Adrenal gland (tissue), 12 donors: ENCODE data around the gene PLEKHA6. TPM values are rescaled to one million over a fixed set of nuclear protein-coding genes. Genes with fewer than 3 reads are reported as not detected.
A peak's percentile ranks its signal among the peaks of the same experiment; 100 is the strongest.

Experiments used
- DNase-seq, 7 donors: peaks; one replicate each; pipeline ENCODE4 v3.0.0-alpha.2; 2019 to 2020
- H3K27ac ChIP-seq, 5 donors: fragments of 200-600 bp; sonication (generic) in 4 of 5; 1 replicate in 3 of 5; 2 replicates in 2 of 5; pipeline versions ENCODE4 v1.5.1 to v1.8.0; 2016 to 2020; ENCODE audit warnings: mild to moderate bottlenecking in 1 of 5
- H3K27me3 ChIP-seq: fragments of 200-600 bp; 2 replicates; pipeline ENCODE4 v1.8.0; 2021
- H3K36me3 ChIP-seq, 2 donors: fragments of 200-600 bp; replicated peaks in 1 of 2; 1 replicate in 1 of 2; 2 replicates in 1 of 2; pipeline versions ENCODE4 v1.5.1 to v1.8.0; 2018 to 2022
- H3K4me1 ChIP-seq, 2 donors: fragments of 200-600 bp; replicated peaks in 1 of 2; 1 replicate in 1 of 2; 2 replicates in 1 of 2; pipeline versions ENCODE4 v1.5.1 to v1.8.0; 2018 to 2021
- H3K4me3 ChIP-seq, 4 donors: fragments of 200-600 bp; sonication (generic) in 3 of 4; one replicate each; pipeline ENCODE4 v1.5.1; 2016 to 2018
- H3K9me3 ChIP-seq, 3 donors: fragments of 200-600 bp; sonication (generic) in 1 of 3; replicated peaks in 1 of 3; 1 replicate in 2 of 3; 2 replicates in 1 of 3; pipeline versions ENCODE4 v1.5.1 to v1.8.0; 2016 to 2021
- CTCF ChIP-seq, 6 experiments: fragments of 450-650 bp in 4 of 6; fragments of 200-600 bp in 2 of 6; sonication (generic) in 1 of 6; IDR thresholded peaks; 1 replicate in 5 of 6; 2 replicates in 1 of 6; pipeline versions ENCODE4 v1.5.1 to v1.8.0; 2016 to 2021; ENCODE audit warnings: antibody characterized with exemption in 6 of 6, mild to moderate bottlenecking in 2 of 6, moderate library complexity in 1 of 6
- POLR2A ChIP-seq, 2 donors: fragments of 450-650 bp; IDR thresholded peaks; one replicate each; pipeline ENCODE4 v1.6.1; 2017; ENCODE audit warnings: antibody characterized with exemption in 2 of 2, mild to moderate bottlenecking in 2 of 2, moderate library complexity in 1 of 2
- WGBS, 4 donors: extraction: QIAGEN DNeasy Blood & Tissue Kit in 2 of 4; methylation state at CpG; one replicate each; pipeline versions ENCODE4 v1.1.5 to v1.1.7; 2013 to 2017; 5-methylcytosine and 5-hydroxymethylcytosine counted together
- intact Hi-C, 2 donors: fragments of 100-400 bp; cut with DNase I; formaldehyde crosslinking; loops; one replicate each; pipeline versions ENCODE4 v1.14.1 to v1.15.0; 2022 to 2023
- polyA plus RNA-seq, 3 donors: library from polyadenylated mRNA; stranded (reverse); fragments of 200-250 nt in 2 of 3; fragments of 350-450 nt in 1 of 3; fragmentation: Illumina TruSeq in 1 of 3; extraction: RNeasy Lipid Tissue Mini Kit (QIAGEN cat#74804) in 1 of 3; gene quantifications; one replicate each; pipeline ENCODE4 v1.2.3, GENCODE V29; 2013 to 2014
- total RNA-seq, 9 donors: library from RNA; depleted of rRNA in 4 of 9; stranded (reverse); fragments of >200 nt in 4 of 9; fragments of 120-200 nt in 1 of 9; fragmentation: NEBNext Ultra II Directional in 1 of 9; extraction: Animal tissue kit (Norgen Biotek cat#: 25700) in 1 of 9; gene quantifications; one replicate each; pipeline versions ENCODE4 v1.1.0 to v1.2.4, GENCODE V29; 2013 to 2023
- donor health status: healthy with polysubstance abuse.
- donor health status: Bipolar disorder and iron deficiency.
- donor health status: DM: yes; HTN: yes; CAD: no.
- donor health status: DM: no; HTN: no; CAD: no.
- donor health status: DM: no; HTN: no; CAD: no.
- donor health status: DM: yes; HTN: yes; CAD: no.

The PLEKHA6 gene
- total and polyA plus RNA-seq, 12 donors, result 2.2 to 13.8 (median 5.1) TPM

DNA sequence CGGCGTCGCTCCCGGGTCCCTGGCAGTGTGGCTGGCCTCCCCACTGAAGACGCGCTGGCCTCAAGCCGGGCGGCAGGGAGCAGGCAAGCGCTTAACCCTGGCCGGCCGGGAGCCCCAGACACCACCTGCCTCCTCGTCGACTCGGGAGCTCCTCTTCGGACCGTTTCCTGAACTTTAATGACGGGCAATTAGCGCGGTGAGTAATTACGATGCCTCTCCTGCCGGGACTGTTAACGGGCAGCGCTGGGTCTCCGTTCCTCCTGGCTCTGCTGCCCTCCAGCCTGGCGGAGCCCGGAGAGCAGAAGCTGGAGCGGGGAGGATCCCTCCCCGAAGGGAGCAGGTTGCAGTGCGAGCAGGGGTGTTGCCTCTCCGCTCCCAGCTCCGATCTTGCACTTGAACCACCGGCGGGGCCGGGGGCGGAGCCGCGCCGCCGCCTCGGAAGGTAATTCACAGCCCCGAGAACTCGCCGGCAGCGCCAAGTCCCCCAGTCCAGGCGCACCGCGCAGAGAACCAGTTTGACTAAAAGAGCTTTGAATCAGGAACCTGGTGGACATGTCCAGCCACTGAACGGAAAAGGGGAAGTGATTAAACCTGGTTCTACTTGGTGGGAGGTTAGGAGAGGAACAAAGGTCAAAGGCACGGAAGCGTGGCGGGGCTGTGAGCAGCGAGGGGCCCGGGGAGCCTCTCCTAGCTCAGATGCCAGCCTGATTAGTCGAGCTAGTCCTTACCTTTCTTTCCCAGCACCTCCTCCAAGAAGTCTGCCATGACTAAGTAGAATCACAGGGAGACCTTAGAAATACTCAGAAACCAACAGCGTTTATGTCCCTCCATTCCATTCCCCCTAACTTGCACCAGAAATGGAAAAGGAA is 18.3 kb upstream of the PLEKHA6 start:
- H3K27me3 ChIP-seq, result no peaks in the 10 kb centered on the region
- TF ChIP-seq CTCF (IDR thresholded peaks at IDR 0.05) (peak in 2 of 6 experiments; percentile 2 to 17), POLR2A (IDR thresholded peaks at IDR 0.05) (no peak)
- WGBS, 4 donors, result 2 to 6% (median 2%) methylated on average over 18 to 55 of the region's 55 CpGs
- intact Hi-C loops, result no loop called here
- peak overlapping the region in 2 of 4 donors; percentile 45 to 56 for H3K4me3 ChIP-seq
- H3K27ac ChIP-seq, result no peak overlapping the region
- H3K4me1 ChIP-seq, result peaks cover 11 to 12% of the 10 kb centered on the region in 2 donors
- no peaks in the 10 kb centered on the region for H3K9me3 ChIP-seq
- H3K36me3 ChIP-seq, result no peaks in the 10 kb centered on the region
- DNase-seq, result peak in 3 of 7 donors; percentile 33 to 39 (median 35)

DNA sequence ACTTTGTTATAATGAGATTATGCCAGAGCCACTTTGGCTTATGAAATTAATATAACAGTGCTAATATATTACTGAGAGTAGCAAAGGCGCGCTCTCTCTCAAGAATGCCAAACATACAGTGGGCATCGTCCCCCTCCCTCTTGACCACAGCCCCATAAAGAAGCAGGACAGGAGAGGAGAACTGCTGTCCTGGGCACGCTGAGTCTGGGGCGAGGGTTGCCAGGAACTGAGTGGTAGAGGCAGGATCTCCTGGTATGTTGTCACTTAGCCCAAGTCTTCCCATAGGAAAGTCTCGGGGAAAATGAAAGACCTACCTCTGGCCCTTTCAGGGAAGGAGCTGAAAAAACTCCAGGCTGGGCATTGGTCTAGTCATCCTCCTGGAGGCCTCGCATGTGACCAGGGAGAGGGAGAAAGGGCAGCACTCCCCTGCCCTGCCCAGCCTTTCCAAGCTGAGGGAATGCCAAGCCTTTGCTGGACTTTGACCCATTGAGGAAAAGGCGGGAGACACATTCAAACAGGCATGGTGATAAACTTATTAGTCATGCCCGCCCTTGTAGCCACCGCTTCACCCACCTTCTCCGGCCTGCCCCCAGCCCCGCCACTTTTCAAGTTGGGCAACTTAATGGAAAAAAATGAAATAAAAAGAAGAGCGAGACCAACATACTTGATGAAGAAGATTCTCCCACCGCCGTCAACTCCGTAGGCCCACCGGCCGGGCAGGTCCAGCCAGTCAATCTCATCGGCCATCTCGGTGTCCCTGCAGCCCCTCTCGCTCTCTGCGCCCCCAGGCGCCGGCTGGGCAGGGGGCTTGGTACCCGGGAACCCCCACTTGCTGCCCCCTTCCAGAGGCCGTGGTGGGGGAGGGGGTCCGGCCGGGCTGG is 17.4 kb upstream of the PLEKHA6 start:
- no peaks in the 10 kb centered on the region for H3K27me3 ChIP-seq
- no peak for DNase-seq
- intact Hi-C loops, result no loop called here
- peak overlapping the region in 1 of 4 donors; percentile 56 for H3K4me3 ChIP-seq
- H3K4me1 ChIP-seq, result peaks cover 11 to 12% of the 10 kb centered on the region in 2 donors
- no peak for TF ChIP-seq CTCF (IDR thresholded peaks at IDR 0.05)
- no peak for TF ChIP-seq POLR2A (IDR thresholded peaks at IDR 0.05)
- no peaks in the 10 kb centered on the region for H3K36me3 ChIP-seq
- no peaks in the 10 kb centered on the region for H3K9me3 ChIP-seq
- 59 to 72% (median 62%) methylated on average over 22 to 28 of the region's 28 CpGs for WGBS, 4 donors
- no peak overlapping the region for H3K27ac ChIP-seq

GRCh38 chr1:204376465-204376864 is 16.7 kb upstream of the PLEKHA6 start:
- peaks cover 11 to 12% of the 10 kb centered on the region in 2 donors for H3K4me1 ChIP-seq
- H3K27ac ChIP-seq, result no peak overlapping the region
- no peaks in the 10 kb centered on the region for H3K36me3 ChIP-seq
- no peak overlapping the region for H3K4me3 ChIP-seq
- H3K9me3 ChIP-seq, result no peaks in the 10 kb centered on the region
- WGBS, 4 donors, result 73 to 81% (median 79%) methylated on average over 6 of the region's 6 CpGs
- intact Hi-C loops, result no loop called here
- TF ChIP-seq CTCF (IDR thresholded peaks at IDR 0.05) (no peak), POLR2A (IDR thresholded peaks at IDR 0.05) (no peak)
- H3K27me3 ChIP-seq, result no peaks in the 10 kb centered on the region
- DNase-seq, result no peak

DNA sequence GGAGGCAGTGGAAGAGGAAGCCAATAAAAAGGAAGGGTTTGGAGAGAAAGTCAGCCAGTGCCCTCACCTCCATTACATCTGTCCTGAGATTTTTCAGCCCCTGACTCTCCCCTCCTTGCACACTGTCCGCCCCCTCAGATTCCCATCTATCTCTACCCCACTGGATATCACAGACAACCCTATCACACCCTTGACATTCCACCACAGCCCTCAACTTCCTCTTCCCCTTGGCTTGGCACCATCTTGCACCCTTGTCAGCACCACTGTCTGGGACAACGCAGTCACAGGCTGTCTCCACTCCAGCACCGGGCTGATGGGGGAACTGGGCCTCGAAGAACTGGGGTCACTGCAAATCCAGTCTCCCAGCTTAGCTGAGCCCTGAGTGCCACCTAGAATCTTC is 14.2 kb upstream of the PLEKHA6 start:
- no peak for DNase-seq
- Histone ChIP-seq H3K4me3 (no peak overlapping the region), H3K27ac (no peak overlapping the region), H3K36me3 (no peaks in the 10 kb centered on the region), H3K4me1 (peaks cover 11 to 12% of the 10 kb centered on the region in 2 donors), H3K9me3 (no peaks in the 10 kb centered on the region), H3K27me3 (no peaks in the 10 kb centered on the region)
- WGBS, 4 donors, result 75 to 85% (median 80%) methylated on average over 4 of the region's 4 CpGs
- TF ChIP-seq CTCF (IDR thresholded peaks at IDR 0.05) (no peak), POLR2A (IDR thresholded peaks at IDR 0.05) (no peak)
- intact Hi-C loops, result no loop called here
